ENCODE data around the gene MFAP3L.

MFAP3L gene

GRCh38 chr4:170027181-170027829 lies 1.1 kb upstream of the MFAP3L start:
- H3K4me3 ChIP-seq (ENCODE audit: low read depth, low read length): peak overlapping the region; percentile 72
- DNase-seq (ENCODE audit: low read depth, low spot score): peak; percentile 98
- in situ Hi-C loops (cut with HindIII; ENCODE audit: low sequenced_read_pairs): no loop called here
- TF ChIP-seq, protein P1, sequence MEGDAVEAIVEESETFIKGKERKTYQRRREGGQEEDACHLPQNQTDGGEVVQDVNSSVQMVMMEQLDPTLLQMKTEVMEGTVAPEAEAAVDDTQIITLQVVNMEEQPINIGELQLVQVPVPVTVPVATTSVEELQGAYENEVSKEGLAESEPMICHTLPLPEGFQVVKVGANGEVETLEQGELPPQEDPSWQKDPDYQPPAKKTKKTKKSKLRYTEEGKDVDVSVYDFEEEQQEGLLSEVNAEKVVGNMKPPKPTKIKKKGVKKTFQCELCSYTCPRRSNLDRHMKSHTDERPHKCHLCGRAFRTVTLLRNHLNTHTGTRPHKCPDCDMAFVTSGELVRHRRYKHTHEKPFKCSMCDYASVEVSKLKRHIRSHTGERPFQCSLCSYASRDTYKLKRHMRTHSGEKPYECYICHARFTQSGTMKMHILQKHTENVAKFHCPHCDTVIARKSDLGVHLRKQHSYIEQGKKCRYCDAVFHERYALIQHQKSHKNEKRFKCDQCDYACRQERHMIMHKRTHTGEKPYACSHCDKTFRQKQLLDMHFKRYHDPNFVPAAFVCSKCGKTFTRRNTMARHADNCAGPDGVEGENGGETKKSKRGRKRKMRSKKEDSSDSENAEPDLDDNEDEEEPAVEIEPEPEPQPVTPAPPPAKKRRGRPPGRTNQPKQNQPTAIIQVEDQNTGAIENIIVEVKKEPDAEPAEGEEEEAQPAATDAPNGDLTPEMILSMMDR (IDR thresholded peaks at IDR 0.05; ENCODE audit: low read depth, low read length): no peak

- H3K4me3 ChIP-seq (ENCODE audit: low read depth, low read length): peak overlapping the region; percentile 61
- in situ Hi-C loops (cut with HindIII; ENCODE audit: low sequenced_read_pairs): no loop called here
- TF ChIP-seq, protein P1 (IDR thresholded peaks at IDR 0.05; ENCODE audit: low read depth, low read length): no peak
- DNase-seq (ENCODE audit: low read depth, low spot score): peak; percentile 23
These were observed 507 bp downstream of the MFAP3L start for GRCh38 chr4:170025523-170026252.

DNA sequence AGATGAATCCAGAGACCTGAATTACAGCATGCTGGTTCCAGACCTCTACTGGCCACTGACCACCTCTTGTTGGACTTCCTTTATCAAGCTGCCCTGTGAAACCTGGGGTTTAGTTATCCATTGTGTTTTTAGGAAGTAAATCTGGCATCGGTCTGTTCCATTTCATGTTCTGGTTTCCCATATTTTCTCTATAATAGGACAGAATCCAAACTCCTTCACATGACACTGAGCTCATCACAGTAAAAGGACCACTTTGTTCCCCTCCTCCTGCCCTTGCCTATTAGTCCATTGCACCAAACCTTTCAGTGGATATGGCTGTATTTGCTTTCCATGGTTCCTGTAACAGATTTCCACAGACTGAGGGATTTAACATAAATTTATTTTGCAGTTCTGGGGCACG lies 4.0 kb downstream of the MFAP3L start:
- TF ChIP-seq, protein P1 (IDR thresholded peaks at IDR 0.05; ENCODE audit: low read depth, low read length): no peak

GRCh38 chr4:170017252-170017651 lies 8.9 kb downstream of the MFAP3L start:
- H3K4me3 ChIP-seq (ENCODE audit: low read depth, low read length): no peak overlapping the region
- in situ Hi-C loops (cut with HindIII; ENCODE audit: low sequenced_read_pairs): no loop called here
- no peak for DNase-seq (ENCODE audit: low read depth, low spot score)
- TF ChIP-seq, protein P1 (IDR thresholded peaks at IDR 0.05; ENCODE audit: low read depth, low read length): no peak

More for the DNA sequence above, 4.0 kb downstream of the MFAP3L start:
- no peak for DNase-seq (ENCODE audit: low read depth, low spot score)
- H3K4me3 ChIP-seq (ENCODE audit: low read depth, low read length): no peak overlapping the region
- in situ Hi-C loops (cut with HindIII; ENCODE audit: low sequenced_read_pairs): no loop called here

GRCh38 chr4:170015285-170015684 lies 10.9 kb downstream of the MFAP3L start:
- TF ChIP-seq, protein P1 (IDR thresholded peaks at IDR 0.05; ENCODE audit: low read depth, low read length): no peak
- in situ Hi-C loops (cut with HindIII; ENCODE audit: low sequenced_read_pairs): no loop called here
- DNase-seq (ENCODE audit: low read depth, low spot score): no peak
- no peak overlapping the region for H3K4me3 ChIP-seq (ENCODE audit: low read depth, low read length)

DNA sequence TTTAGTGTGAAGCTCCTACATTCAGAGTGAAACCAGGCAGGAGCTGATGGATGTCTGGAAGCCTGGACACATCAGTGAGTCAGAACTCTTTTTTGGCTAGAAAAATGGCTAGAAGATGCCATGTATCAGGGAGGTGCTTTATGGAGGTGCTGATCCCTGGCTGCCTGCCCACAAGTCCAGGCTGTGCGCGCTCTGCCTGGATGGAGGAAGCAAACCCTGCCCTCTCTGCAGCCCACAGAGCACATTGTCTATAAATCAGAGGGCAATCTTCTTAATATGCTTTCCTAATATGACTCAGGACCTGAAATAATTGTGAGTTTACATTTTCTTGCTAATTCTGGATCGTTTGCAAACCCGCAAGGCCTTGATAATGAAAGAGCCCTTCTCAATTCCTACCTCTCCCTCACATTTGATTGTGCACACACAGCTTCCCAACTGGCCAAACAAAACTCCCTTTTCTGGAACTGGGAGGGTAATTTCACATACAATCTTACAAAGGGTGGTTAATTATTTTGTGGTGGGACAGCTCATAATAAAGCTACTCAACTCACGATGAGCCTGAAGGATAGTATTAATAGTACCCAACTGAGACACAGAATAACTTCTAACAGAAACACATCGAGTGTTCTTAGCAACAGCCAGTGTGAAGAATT lies 11.7 kb downstream of the MFAP3L start:
- peak; percentile 80 for DNase-seq (ENCODE audit: low read depth, low spot score)
- in situ Hi-C loops (cut with HindIII; ENCODE audit: low sequenced_read_pairs): no loop called here
- TF ChIP-seq, protein P1 (IDR thresholded peaks at IDR 0.05; ENCODE audit: low read depth, low read length): no peak
- H3K4me3 ChIP-seq (ENCODE audit: low read depth, low read length): no peak overlapping the region
